ENCODE measurements around the gene FOXP1. TPM values are rescaled to one million over a fixed set of nuclear protein-coding genes. Genes with fewer than 3 reads are reported as not detected.

The FOXP1 gene
- total and polyA plus RNA-seq, 12 donors: 7.6 to 42.7 (median 24.3) TPM

DNA sequence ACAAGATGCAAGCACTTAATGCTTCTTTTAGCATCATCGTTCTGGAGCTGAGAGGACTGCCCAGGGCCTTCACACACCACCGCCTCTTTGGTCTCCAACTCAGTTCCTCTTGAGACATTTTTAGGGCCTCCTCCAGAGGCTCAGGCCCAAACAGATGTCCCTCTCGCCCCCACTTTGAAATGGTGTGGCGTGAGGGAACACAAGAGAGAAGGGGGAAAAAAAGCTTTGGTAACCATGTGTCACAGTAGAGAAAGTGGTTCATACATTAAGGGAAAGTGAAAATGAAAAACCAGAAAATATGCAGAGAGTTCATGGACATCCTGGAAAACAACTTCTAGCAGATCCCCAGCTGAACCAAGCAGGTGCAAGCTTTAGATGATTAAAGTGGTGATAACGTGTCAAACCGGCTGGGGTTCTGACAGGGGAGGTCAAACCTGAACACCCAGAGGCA, 33.1 kb upstream of the FOXP1 start:
- TF ChIP-seq, protein P1, sequence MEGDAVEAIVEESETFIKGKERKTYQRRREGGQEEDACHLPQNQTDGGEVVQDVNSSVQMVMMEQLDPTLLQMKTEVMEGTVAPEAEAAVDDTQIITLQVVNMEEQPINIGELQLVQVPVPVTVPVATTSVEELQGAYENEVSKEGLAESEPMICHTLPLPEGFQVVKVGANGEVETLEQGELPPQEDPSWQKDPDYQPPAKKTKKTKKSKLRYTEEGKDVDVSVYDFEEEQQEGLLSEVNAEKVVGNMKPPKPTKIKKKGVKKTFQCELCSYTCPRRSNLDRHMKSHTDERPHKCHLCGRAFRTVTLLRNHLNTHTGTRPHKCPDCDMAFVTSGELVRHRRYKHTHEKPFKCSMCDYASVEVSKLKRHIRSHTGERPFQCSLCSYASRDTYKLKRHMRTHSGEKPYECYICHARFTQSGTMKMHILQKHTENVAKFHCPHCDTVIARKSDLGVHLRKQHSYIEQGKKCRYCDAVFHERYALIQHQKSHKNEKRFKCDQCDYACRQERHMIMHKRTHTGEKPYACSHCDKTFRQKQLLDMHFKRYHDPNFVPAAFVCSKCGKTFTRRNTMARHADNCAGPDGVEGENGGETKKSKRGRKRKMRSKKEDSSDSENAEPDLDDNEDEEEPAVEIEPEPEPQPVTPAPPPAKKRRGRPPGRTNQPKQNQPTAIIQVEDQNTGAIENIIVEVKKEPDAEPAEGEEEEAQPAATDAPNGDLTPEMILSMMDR (IDR thresholded peaks at IDR 0.05): no peak
- TF ChIP-seq POLR2A (IDR thresholded peaks at IDR 0.05): no peak
- Histone ChIP-seq H3K27me3 (no peaks in the 10 kb centered on the region), H3K27ac (no peak overlapping the region), H3K4me1 (replicated peaks in 1 of 2) (no peaks in the 10 kb centered on the region), H3K4me3 (no peak overlapping the region), H3K9me3 (replicated peaks in 1 of 3) (no peaks in the 10 kb centered on the region), H3K36me3 (replicated peaks in 1 of 2) (no peaks in the 10 kb centered on the region)
- WGBS, 4 donors: 84 to 94% (median 90%) methylated on average over 6 of the region's 6 CpGs
- DNase-seq: no peak
- intact Hi-C loops (cut with DNase I): no loop called here

- 76 to 82% (median 81%) methylated on average over 3 of the region's 3 CpGs for WGBS, 4 donors
- intact Hi-C loops (cut with DNase I): no loop called here
- no peaks in the 10 kb centered on the region for H3K27me3 ChIP-seq
- no peaks in the 10 kb centered on the region for H3K36me3 ChIP-seq (replicated peaks in 1 of 2)
- no peak for DNase-seq
- H3K27ac ChIP-seq: no peak overlapping the region
- H3K4me3 ChIP-seq: no peak overlapping the region
- H3K9me3 ChIP-seq (replicated peaks in 1 of 3): no peaks in the 10 kb centered on the region
- no peaks in the 10 kb centered on the region for H3K4me1 ChIP-seq (replicated peaks in 1 of 2)
- TF ChIP-seq POLR2A (IDR thresholded peaks at IDR 0.05): no peak
- TF ChIP-seq, protein P1 (IDR thresholded peaks at IDR 0.05): no peak
These were observed 31.3 kb upstream of the FOXP1 start for GRCh38 chr3:71614869-71615268.

- TF ChIP-seq POLR2A (IDR thresholded peaks at IDR 0.05): no peak
- TF ChIP-seq, protein P1 (IDR thresholded peaks at IDR 0.05): no peak
- WGBS, 4 donors: 90 to 93% (median 92%) methylated on average over 5 of the region's 5 CpGs
- intact Hi-C loops (cut with DNase I): no loop called here
- Histone ChIP-seq H3K4me1 (replicated peaks in 1 of 2) (no peaks in the 10 kb centered on the region), H3K9me3 (replicated peaks in 1 of 3) (no peaks in the 10 kb centered on the region), H3K36me3 (replicated peaks in 1 of 2) (no peaks in the 10 kb centered on the region), H3K4me3 (no peak overlapping the region), H3K27me3 (no peaks in the 10 kb centered on the region), H3K27ac (no peak overlapping the region)
- no peak for DNase-seq
These were observed 30.9 kb upstream of the FOXP1 start for GRCh38 chr3:71614426-71614825.

DNA sequence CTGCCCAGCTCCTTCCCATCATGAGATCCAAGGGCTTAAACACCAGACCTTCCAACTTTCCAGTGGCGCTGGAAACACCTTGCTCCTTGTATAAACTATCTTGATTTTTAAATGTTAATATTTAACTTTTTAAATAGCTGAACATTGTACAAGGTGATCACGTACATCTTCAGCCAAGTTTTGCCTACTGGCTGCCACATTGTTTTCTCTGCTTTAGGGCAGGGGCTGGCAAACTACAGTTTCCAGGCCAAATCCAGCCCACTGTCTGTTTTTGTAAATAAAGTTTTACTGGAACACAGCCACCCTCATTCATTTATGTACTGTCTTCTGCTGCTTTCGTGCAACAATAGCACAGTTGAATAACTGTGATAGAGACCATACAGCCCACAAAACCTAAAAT, 27.6 kb upstream of the FOXP1 start:
- Histone ChIP-seq H3K4me1 (replicated peaks in 1 of 2) (no peaks in the 10 kb centered on the region), H3K4me3 (no peak overlapping the region), H3K9me3 (replicated peaks in 1 of 3) (no peaks in the 10 kb centered on the region), H3K36me3 (replicated peaks in 1 of 2) (no peaks in the 10 kb centered on the region), H3K27ac (no peak overlapping the region), H3K27me3 (no peaks in the 10 kb centered on the region)
- no peak for DNase-seq
- WGBS, 4 donors: 92 to 96% (median 94%) methylated on average over 3 of the region's 3 CpGs
- intact Hi-C loops (cut with DNase I): no loop called here
- TF ChIP-seq, protein P1 (IDR thresholded peaks at IDR 0.05): no peak
- TF ChIP-seq POLR2A (IDR thresholded peaks at IDR 0.05): no peak

Data from adrenal gland (tissue), 12 donors.